ENCODE data around the gene MYO5B.

Gene MYO5B

GRCh38 chr18:50179465-50179864 lies 15.5 kb downstream of the MYO5B start:
- DNase-seq (ENCODE audit: low read depth), result no peak
- H3K4me3 ChIP-seq (ENCODE audit: low read depth, low read length), result no peak overlapping the region
- TF ChIP-seq, protein P1, sequence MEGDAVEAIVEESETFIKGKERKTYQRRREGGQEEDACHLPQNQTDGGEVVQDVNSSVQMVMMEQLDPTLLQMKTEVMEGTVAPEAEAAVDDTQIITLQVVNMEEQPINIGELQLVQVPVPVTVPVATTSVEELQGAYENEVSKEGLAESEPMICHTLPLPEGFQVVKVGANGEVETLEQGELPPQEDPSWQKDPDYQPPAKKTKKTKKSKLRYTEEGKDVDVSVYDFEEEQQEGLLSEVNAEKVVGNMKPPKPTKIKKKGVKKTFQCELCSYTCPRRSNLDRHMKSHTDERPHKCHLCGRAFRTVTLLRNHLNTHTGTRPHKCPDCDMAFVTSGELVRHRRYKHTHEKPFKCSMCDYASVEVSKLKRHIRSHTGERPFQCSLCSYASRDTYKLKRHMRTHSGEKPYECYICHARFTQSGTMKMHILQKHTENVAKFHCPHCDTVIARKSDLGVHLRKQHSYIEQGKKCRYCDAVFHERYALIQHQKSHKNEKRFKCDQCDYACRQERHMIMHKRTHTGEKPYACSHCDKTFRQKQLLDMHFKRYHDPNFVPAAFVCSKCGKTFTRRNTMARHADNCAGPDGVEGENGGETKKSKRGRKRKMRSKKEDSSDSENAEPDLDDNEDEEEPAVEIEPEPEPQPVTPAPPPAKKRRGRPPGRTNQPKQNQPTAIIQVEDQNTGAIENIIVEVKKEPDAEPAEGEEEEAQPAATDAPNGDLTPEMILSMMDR (IDR thresholded peaks at IDR 0.05; ENCODE audit: low read depth, low read length, missing control alignments), result no peak

DNA sequence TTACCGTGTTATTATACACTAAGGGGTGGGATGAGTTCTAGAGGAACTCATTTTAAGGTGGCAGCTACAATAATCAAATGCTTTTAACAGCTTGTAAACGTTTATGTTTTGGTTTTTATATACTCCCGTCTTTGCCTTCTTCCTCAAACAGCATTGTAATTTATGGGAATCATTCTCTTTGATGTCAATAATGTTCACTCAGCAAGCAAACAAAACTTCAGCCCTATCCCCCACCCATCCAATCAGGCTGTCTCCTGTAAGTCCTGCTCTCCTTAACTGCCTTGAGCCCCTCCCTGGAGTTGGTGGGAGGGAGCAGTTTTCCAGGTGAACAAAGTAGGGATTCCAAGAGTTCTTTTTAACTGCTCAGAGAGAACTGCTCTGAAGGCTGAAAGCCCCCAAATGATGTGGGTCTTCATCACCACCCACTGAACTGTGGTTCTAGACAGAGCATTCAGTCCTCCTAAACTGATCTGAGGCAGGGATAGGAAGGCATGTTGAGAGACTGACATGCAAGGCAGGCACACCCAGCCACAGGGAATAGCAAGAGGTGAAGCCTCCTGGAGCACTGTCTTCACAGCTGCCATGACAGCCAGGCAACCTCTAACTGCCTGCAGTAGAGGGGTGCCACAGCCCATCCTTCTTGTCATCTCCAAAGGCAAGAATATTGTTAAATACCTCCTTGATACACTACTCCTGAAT lies 17.5 kb downstream of the MYO5B start:
- TF ChIP-seq, protein P1 (IDR thresholded peaks at IDR 0.05; ENCODE audit: low read depth, low read length, missing control alignments), result no peak
- no peak for DNase-seq (ENCODE audit: low read depth)
- H3K4me3 ChIP-seq (ENCODE audit: low read depth, low read length), result no peak overlapping the region

DNA sequence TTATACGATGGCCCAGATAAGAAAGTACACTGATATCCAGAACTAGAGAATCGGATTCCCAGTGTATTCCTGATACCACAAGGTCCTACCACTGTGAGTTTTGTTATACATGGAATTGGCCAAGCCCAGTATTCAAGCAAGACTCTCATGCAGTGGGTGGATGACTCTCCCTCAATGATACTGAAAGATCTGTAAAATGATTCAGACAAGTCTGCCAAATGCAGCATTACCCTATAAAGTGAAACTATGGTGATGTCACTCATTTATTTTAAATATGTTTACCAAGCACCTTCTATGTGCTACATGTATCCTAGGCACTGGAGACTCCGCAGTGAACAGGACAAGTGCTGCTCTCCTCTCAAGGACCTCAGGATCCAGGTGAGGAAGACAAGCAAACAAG lies 22.6 kb downstream of the MYO5B start:
- no peak for DNase-seq (ENCODE audit: low read depth)
- TF ChIP-seq, protein P1 (IDR thresholded peaks at IDR 0.05; ENCODE audit: low read depth, low read length, missing control alignments), result no peak
- no peak overlapping the region for H3K4me3 ChIP-seq (ENCODE audit: low read depth, low read length)

DNA sequence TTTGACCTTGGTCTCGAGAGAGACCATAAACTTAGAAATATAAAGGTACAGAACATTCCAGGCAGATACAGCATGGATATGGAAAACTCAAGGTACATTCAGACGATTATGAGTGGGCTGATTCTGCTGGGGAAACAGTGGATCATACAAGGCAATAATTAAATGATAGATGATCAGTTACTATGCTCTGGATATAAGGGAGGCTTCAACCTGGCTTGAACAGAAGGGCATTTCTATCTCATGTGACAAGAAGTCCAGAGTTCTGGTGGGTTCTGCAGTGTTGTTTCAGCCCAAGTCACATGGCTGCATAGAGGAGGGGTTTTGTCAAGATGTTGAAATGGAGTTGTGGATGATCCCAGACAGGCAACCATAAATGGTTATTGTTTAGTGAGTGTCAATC lies 23.5 kb downstream of the MYO5B start:
- DNase-seq (ENCODE audit: low read depth), result no peak
- no peak overlapping the region for H3K4me3 ChIP-seq (ENCODE audit: low read depth, low read length)
- TF ChIP-seq, protein P1 (IDR thresholded peaks at IDR 0.05; ENCODE audit: low read depth, low read length, missing control alignments), result no peak

DNA sequence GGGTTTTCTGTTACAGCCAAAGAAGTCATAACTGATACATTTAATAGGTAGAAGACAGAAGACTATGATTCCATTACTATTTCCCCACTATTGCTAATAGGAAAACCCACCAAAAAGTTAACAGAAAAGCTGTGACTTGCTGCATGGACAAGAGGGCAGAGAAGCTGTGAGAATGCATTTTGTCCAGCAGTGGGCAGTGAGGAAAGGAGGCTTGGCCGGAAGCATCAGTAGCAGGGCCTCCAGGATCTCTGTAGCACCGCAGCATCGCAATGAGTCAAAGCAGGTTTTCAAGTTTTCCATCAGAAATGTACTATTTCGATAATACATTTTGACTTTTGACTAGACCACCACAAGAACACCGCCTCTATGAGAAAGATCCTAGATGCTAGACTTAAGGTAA lies 24.9 kb downstream of the MYO5B start:
- DNase-seq (ENCODE audit: low read depth), result no peak
- no peak overlapping the region for H3K4me3 ChIP-seq (ENCODE audit: low read depth, low read length)
- TF ChIP-seq, protein P1 (IDR thresholded peaks at IDR 0.05; ENCODE audit: low read depth, low read length, missing control alignments), result no peak

- no peak for DNase-seq (ENCODE audit: low read depth)
- H3K4me3 ChIP-seq (ENCODE audit: low read depth, low read length), result no peak overlapping the region
- TF ChIP-seq, protein P1 (IDR thresholded peaks at IDR 0.05; ENCODE audit: low read depth, low read length, missing control alignments), result no peak
Observed at GRCh38 chr18:50169149-50169548, 25.8 kb downstream of the MYO5B start.

DNA sequence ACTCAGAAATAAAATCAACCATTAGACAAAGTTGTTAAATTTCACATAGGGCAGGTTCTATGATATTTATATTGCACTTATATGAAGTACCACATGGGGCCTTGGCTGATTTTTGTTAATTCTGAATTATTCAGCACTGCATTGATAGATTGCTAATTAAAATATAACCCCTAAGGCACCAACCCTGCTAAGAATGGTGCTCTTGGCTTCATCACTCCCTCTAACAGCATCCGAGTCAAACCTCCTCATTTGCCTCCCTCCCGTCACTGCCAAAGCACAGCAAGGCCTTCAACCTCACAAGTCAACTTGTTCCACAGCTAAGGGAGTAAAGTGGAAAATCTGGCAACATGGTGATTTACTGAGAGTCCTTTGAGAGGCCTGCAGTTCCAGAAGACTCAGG lies 27.0 kb downstream of the MYO5B start:
- TF ChIP-seq, protein P1 (IDR thresholded peaks at IDR 0.05; ENCODE audit: low read depth, low read length, missing control alignments), result no peak
- no peak for DNase-seq (ENCODE audit: low read depth)
- H3K4me3 ChIP-seq (ENCODE audit: low read depth, low read length), result no peak overlapping the region

Data from GM12864 (cell line).